ENCODE measurements around the gene HSPA6. TPM values are rescaled to one million over a fixed set of nuclear protein-coding genes. Genes with fewer than 3 reads are reported as not detected.

The HSPA6 gene
- total and polyA plus RNA-seq, 2 donors (not counting 1 experiment from before 2014, with no cell fraction given): 8.5 to 11.2 TPM

DNA sequence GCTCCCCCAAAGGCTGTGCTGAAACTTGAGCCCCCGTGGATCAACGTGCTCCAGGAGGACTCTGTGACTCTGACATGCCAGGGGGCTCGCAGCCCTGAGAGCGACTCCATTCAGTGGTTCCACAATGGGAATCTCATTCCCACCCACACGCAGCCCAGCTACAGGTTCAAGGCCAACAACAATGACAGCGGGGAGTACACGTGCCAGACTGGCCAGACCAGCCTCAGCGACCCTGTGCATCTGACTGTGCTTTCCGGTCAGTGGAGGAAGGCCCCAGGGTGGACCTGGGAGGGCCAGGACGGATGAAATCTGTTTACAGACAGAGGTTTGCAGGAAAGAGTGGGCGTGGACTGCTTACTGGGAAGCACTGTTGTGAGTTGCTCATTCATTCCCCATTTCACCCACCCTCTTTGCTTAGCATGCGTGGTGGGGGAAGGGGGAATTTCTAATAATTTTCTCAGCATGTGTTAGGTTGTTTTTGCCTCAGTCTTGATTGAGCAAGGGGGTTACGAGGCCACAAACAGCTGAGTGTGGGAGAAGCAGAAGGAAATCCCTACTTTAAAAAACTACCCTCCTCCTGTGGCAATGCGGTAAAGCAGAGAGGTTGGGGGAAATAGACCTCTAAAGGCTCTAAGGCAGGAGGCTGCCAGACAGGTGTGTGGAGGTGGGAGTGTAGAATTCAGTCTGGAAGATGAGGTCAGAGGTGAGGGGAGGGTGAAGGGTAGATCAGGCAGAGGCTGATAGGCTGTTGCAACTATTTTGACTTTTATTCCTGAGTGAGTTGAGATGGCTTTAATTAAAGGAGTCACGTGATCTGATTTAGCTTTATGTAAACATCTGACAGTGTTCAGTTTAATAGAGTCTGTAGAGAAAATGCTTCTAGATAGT, 17.8 kb upstream of the HSPA6 start:
- no peak for DNase-seq
- no peaks in the 10 kb centered on the region for H3K36me3 ChIP-seq (replicated peaks in 1 of 2; ENCODE audit: control extremely low read depth in 1 of 2, control insufficient read depth in 1 of 2, extremely low read depth in 1 of 2, insufficient read depth in 2 of 2, low read length in 1 of 2)
- ATAC-seq (ENCODE audit: low read depth): no peak
- no peak overlapping the region for H3K9ac ChIP-seq (ENCODE audit: low read length)
- no peak for TF ChIP-seq EZH2 (IDR thresholded peaks at IDR 0.05; ENCODE audit: borderline replicate concordance, insufficient read depth, low read depth, low read length, poor library complexity, severe bottlenecking)
- TF ChIP-seq, protein P1, sequence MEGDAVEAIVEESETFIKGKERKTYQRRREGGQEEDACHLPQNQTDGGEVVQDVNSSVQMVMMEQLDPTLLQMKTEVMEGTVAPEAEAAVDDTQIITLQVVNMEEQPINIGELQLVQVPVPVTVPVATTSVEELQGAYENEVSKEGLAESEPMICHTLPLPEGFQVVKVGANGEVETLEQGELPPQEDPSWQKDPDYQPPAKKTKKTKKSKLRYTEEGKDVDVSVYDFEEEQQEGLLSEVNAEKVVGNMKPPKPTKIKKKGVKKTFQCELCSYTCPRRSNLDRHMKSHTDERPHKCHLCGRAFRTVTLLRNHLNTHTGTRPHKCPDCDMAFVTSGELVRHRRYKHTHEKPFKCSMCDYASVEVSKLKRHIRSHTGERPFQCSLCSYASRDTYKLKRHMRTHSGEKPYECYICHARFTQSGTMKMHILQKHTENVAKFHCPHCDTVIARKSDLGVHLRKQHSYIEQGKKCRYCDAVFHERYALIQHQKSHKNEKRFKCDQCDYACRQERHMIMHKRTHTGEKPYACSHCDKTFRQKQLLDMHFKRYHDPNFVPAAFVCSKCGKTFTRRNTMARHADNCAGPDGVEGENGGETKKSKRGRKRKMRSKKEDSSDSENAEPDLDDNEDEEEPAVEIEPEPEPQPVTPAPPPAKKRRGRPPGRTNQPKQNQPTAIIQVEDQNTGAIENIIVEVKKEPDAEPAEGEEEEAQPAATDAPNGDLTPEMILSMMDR (IDR thresholded peaks at IDR 0.05): no peak
- peaks cover 0 to 8% (median 3%) of the 10 kb centered on the region in 4 experiments for H3K27me3 ChIP-seq (replicated peaks in 1 of 4; ENCODE audit: control extremely low read depth in 1 of 4, control insufficient read depth in 3 of 4, insufficient read depth in 4 of 4, low read length in 3 of 4)
- no peaks in the 10 kb centered on the region for H3K9me3 Mint-ChIP-seq (ENCODE audit: insufficient read depth)
- H3K4me3 Mint-ChIP-seq: no peak overlapping the region
- no peak overlapping the region for H3K4me2 ChIP-seq (replicated peaks; ENCODE audit: low read depth, low read length, poor library complexity, severe bottlenecking)
- peak overlapping the region in 1 of 5 experiments; percentile 79 for H3K4me3 ChIP-seq (ENCODE audit: control extremely low read depth in 1 of 5, extremely low read depth in 1 of 5, insufficient read depth in 1 of 5, low read depth in 2 of 5, low read length in 4 of 5)
- peaks cover 0 to 4% (median 0%) of the 10 kb centered on the region in 3 donors for H3K9me3 ChIP-seq (ENCODE audit: control extremely low read depth in 1 of 3, control insufficient read depth in 2 of 3, insufficient read depth in 1 of 3, low read length in 2 of 3)
- ChIA-PET POLR2A (no interaction called here), CTCF (interaction anchor here (0.7 to 2.9 kb wide), 3 partner anchors 19 to 33 kb away, joined by 3 to 8 read pairs (median 3); no protein-coding TSS in a partner anchor)
- no peaks in the 10 kb centered on the region for H3K79me2 ChIP-seq (ENCODE audit: control insufficient read depth, insufficient read depth, low read length)
- H3K4me1 ChIP-seq (ENCODE audit: control insufficient read depth in 2 of 2, insufficient read depth in 2 of 2, low read length in 2 of 2): peaks cover 11 to 14% of the 10 kb centered on the region in 2 donors
- peaks cover 11% of the 10 kb centered on the region for H3K27me3 Mint-ChIP-seq
- no peak overlapping the region for H3K27ac ChIP-seq (ENCODE audit: low read length in 2 of 2)
- peaks cover 16% of the 10 kb centered on the region for H3K4me1 Mint-ChIP-seq
- H3K27ac Mint-ChIP-seq: no peak overlapping the region
- intact Hi-C loops (cut with micrococcal nuclease): no loop called here
- no peaks in the 10 kb centered on the region for H4K20me1 ChIP-seq (ENCODE audit: control insufficient read depth, insufficient read depth, low read length, poor library complexity, severe bottlenecking)
- no peak overlapping the region for H2AFZ ChIP-seq (ENCODE audit: insufficient read depth, low read depth, low read length, poor library complexity, severe bottlenecking)
- WGBS (ENCODE audit: insufficient coverage): 33% methylated on average over 1 of the region's 15 CpGs

DNA sequence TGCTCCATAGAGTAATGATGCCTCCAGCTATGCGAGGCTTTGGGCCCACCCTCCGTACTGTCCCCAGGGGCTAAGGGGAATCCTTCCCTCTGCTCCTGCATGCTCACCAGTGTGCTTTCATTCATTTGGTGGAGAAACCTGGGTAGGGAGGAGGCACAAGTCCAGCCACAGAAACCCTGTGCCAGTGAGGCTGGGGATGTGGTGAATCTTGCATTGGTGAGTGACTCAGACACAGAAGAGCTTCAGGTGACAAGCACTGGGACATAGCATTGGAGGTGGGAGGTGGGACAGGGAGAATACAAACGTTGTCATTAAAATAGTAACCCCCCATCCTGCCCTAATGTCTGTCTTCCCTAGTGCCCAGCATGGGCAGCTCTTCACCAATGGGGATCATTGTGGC, 13.9 kb upstream of the HSPA6 start:
- no peaks in the 10 kb centered on the region for H3K79me2 ChIP-seq (ENCODE audit: control insufficient read depth, insufficient read depth, low read length)
- H4K20me1 ChIP-seq (ENCODE audit: control insufficient read depth, insufficient read depth, low read length, poor library complexity, severe bottlenecking): no peaks in the 10 kb centered on the region
- no peaks in the 10 kb centered on the region for H3K9me3 ChIP-seq (ENCODE audit: control extremely low read depth in 1 of 3, control insufficient read depth in 2 of 3, insufficient read depth in 1 of 3, low read length in 2 of 3)
- no peaks in the 10 kb centered on the region for H3K9me3 Mint-ChIP-seq (ENCODE audit: insufficient read depth)
- H3K4me1 ChIP-seq (ENCODE audit: control insufficient read depth in 2 of 2, insufficient read depth in 2 of 2, low read length in 2 of 2): peaks cover 6 to 7% of the 10 kb centered on the region in 2 donors
- 96% methylated on average over 3 of the region's 3 CpGs for WGBS (ENCODE audit: insufficient coverage)
- H3K4me3 ChIP-seq (ENCODE audit: control extremely low read depth in 1 of 5, extremely low read depth in 1 of 5, insufficient read depth in 1 of 5, low read depth in 2 of 5, low read length in 4 of 5): no peak overlapping the region
- ChIA-PET CTCF (no interaction called here), POLR2A (no interaction called here)
- no peak for TF ChIP-seq EZH2 (IDR thresholded peaks at IDR 0.05; ENCODE audit: borderline replicate concordance, insufficient read depth, low read depth, low read length, poor library complexity, severe bottlenecking)
- TF ChIP-seq, protein P1 (IDR thresholded peaks at IDR 0.05): no peak
- H3K27me3 ChIP-seq (replicated peaks in 1 of 4; ENCODE audit: control extremely low read depth in 1 of 4, control insufficient read depth in 3 of 4, insufficient read depth in 4 of 4, low read length in 3 of 4): peaks cover 0 to 3% (median 0%) of the 10 kb centered on the region in 4 experiments
- no peak overlapping the region for H3K4me2 ChIP-seq (replicated peaks; ENCODE audit: low read depth, low read length, poor library complexity, severe bottlenecking)
- peaks cover 11% of the 10 kb centered on the region for H3K4me1 Mint-ChIP-seq
- no peak for DNase-seq
- no peak overlapping the region for H2AFZ ChIP-seq (ENCODE audit: insufficient read depth, low read depth, low read length, poor library complexity, severe bottlenecking)
- H3K9ac ChIP-seq (ENCODE audit: low read length): no peak overlapping the region
- no peaks in the 10 kb centered on the region for H3K36me3 ChIP-seq (replicated peaks in 1 of 2; ENCODE audit: control extremely low read depth in 1 of 2, control insufficient read depth in 1 of 2, extremely low read depth in 1 of 2, insufficient read depth in 2 of 2, low read length in 1 of 2)
- H3K27me3 Mint-ChIP-seq: no peaks in the 10 kb centered on the region
- H3K27ac ChIP-seq (ENCODE audit: low read length in 2 of 2): no peak overlapping the region
- no peak for ATAC-seq (ENCODE audit: low read depth)
- intact Hi-C loops (cut with micrococcal nuclease): no loop called here
- H3K27ac Mint-ChIP-seq: no peak overlapping the region
- no peak overlapping the region for H3K4me3 Mint-ChIP-seq
